ENCODE results near the gene PCNX4.

Gene PCNX4

DNA sequence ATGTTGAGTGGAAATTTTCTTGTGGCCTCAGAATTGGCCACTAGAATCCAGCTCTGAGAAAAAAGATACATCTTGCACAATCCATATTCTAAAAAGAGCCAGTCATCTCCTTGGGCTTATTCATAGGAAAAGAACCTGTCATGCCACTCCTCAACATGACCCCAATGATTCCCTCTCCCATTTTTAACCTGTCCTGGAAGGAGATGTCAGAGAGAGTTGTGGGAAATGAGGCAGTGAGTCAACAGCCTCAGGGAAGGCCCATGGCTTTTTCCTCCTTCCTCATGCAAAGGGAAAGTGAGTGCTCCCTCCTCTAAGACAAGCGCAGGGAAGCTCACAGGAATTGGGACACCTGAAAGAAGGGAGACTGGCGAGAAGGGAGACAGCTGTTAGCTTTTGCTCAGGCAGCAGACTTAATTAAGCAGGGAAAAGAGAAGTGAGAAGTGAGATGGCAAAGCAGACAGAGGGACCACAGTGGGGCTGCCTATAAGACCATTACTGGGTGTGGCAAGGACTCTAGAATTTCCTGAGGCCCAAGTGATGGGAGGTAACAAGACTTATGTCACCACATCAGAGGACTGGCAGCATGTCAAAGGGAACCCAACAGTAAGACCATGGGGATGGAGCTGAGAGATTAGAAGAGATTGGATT is 83.7 kb downstream of the PCNX4 start:
- DNase-seq (ENCODE audit: low read depth, low spot score): no peak
- in situ Hi-C loops (cut with HindIII; ENCODE audit: low sequenced_read_pairs): no loop called here
- no peak overlapping the region for H3K4me3 ChIP-seq (ENCODE audit: low read depth, low read length)
- TF ChIP-seq, protein P1, sequence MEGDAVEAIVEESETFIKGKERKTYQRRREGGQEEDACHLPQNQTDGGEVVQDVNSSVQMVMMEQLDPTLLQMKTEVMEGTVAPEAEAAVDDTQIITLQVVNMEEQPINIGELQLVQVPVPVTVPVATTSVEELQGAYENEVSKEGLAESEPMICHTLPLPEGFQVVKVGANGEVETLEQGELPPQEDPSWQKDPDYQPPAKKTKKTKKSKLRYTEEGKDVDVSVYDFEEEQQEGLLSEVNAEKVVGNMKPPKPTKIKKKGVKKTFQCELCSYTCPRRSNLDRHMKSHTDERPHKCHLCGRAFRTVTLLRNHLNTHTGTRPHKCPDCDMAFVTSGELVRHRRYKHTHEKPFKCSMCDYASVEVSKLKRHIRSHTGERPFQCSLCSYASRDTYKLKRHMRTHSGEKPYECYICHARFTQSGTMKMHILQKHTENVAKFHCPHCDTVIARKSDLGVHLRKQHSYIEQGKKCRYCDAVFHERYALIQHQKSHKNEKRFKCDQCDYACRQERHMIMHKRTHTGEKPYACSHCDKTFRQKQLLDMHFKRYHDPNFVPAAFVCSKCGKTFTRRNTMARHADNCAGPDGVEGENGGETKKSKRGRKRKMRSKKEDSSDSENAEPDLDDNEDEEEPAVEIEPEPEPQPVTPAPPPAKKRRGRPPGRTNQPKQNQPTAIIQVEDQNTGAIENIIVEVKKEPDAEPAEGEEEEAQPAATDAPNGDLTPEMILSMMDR (IDR thresholded peaks at IDR 0.05; ENCODE audit: low read depth, low read length): no peak

- no peak overlapping the region for H3K4me3 ChIP-seq (ENCODE audit: low read depth, low read length)
- TF ChIP-seq, protein P1 (IDR thresholded peaks at IDR 0.05; ENCODE audit: low read depth, low read length): no peak
- DNase-seq (ENCODE audit: low read depth, low spot score): no peak
- in situ Hi-C loops (cut with HindIII; ENCODE audit: low sequenced_read_pairs): no loop called here
Observed at GRCh38 chr14:60178164-60178563, 86.4 kb downstream of the PCNX4 start.

GRCh38 chr14:60178820-60179219 is 87.1 kb downstream of the PCNX4 start:
- TF ChIP-seq, protein P1 (IDR thresholded peaks at IDR 0.05; ENCODE audit: low read depth, low read length): no peak

DNA sequence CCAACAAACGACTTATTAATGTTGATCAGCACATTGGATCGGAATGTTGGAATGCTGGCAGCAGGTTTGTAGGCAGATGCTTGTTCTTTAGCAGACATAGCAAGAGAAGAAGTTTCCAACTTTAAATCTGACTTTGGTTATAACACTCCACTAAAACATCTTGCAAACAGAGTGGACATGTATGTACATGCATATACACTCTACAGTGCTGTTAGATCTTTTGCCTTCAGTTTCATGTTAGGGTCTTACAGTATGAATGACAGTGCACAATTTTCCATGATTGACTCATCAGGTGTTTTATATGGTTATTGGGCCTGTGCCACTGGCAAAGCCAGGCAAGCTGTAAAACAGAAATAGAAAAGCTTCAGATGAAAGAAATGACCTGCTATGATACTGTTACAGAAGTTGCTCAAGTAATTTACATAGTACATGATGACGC is 87.7 kb downstream of the PCNX4 start:
- in situ Hi-C loops (cut with HindIII; ENCODE audit: low sequenced_read_pairs): no loop called here
- DNase-seq (ENCODE audit: low read depth, low spot score): no peak
- no peak overlapping the region for H3K4me3 ChIP-seq (ENCODE audit: low read depth, low read length)
- TF ChIP-seq, protein P1 (IDR thresholded peaks at IDR 0.05; ENCODE audit: low read depth, low read length): no peak

More at GRCh38 chr14:60178820-60179219, 87.1 kb downstream of the PCNX4 start:
- no peak for DNase-seq (ENCODE audit: low read depth, low spot score)
- in situ Hi-C loops (cut with HindIII; ENCODE audit: low sequenced_read_pairs): no loop called here
- no peak overlapping the region for H3K4me3 ChIP-seq (ENCODE audit: low read depth, low read length)

DNA sequence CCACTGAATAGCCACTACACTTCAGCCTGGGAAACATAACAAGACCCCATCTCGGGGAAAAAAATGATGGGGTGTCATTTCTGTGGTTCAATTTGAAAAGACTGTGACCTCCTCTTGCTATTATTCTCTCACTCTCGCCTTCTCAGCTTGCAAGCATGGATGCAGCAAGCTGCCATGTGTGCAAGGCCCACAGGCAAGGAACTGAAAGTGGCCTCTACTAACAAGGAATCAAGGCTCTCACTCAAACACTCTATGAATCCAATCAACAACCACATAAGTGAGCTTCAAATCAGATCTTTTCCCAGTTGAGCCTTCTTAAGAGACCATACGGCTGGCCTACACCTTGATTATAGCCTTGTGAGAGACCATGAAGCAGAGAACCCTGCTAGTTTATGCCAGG is 91.4 kb downstream of the PCNX4 start:
- no peak overlapping the region for H3K4me3 ChIP-seq (ENCODE audit: low read depth, low read length)
- no peak for DNase-seq (ENCODE audit: low read depth, low spot score)
- TF ChIP-seq, protein P1 (IDR thresholded peaks at IDR 0.05; ENCODE audit: low read depth, low read length): no peak
- in situ Hi-C loops (cut with HindIII; ENCODE audit: low sequenced_read_pairs): no loop called here

- peak overlapping the region; percentile 16 for H3K4me3 ChIP-seq (ENCODE audit: low read depth, low read length)
- TF ChIP-seq, protein P1 (IDR thresholded peaks at IDR 0.05; ENCODE audit: low read depth, low read length): no peak
- DNase-seq (ENCODE audit: low read depth, low spot score): peak; percentile 51
- in situ Hi-C loops (cut with HindIII; ENCODE audit: low sequenced_read_pairs): no loop called here
Observed at GRCh38 chr14:60183741-60184140, 92.0 kb downstream of the PCNX4 start.
